OCI-LY1 (cell line): ENCODE data around the gene CILP.
"Not testable (repeated sequence)": the region's sequence is repeated elsewhere in the genome, so short reads cannot be mapped to it uniquely, and the experiment has no call there.

Source experiments
- H2AFZ ChIP-seq: fragments of 200-600 bp; sonication (generic), shearing (Covaris generic); 2 replicates; pipeline ENCODE4 v1.6.0; 2014; ENCODE audit warnings: antibody characterized with exemption, mild to moderate bottlenecking, low read length
- H3F3A ChIP-seq: fragments of 200-600 bp; sonication (generic), shearing (Covaris generic); 2 replicates; pipeline ENCODE4 v1.6.0; 2014; ENCODE audit warnings: mild to moderate bottlenecking, antibody characterized with exemption, low read length, moderate library complexity; ENCODE audit not compliant: insufficient read depth
- H3K27ac ChIP-seq: fragments of 200-600 bp; sonication (generic); 2 replicates; pipeline ENCODE4 v1.5.1; 2014; ENCODE audit warnings: low read length, mixed run types, mild to moderate bottlenecking, low read depth; ENCODE audit not compliant: poor library complexity, severe bottlenecking
- H3K27me3 ChIP-seq: fragments of 200-600 bp; sonication (generic); 2 replicates; pipeline ENCODE4 v1.6.0; 2014; ENCODE audit warnings: antibody characterized with exemption, mild to moderate bottlenecking, low read length, moderate library complexity; ENCODE audit not compliant: insufficient read depth
- H3K36me3 ChIP-seq: fragments of 200-600 bp; sonication (generic); 2 replicates; pipeline ENCODE4 v1.6.1; 2014; ENCODE audit warnings: mild to moderate bottlenecking, antibody characterized with exemption, low read length, moderate library complexity, mixed read lengths; ENCODE audit not compliant: insufficient read depth
- H3K4me1 ChIP-seq: fragments of 200-600 bp; sonication (generic); 2 replicates; pipeline ENCODE4 v1.5.1; 2014; ENCODE audit warnings: mild to moderate bottlenecking, low read length, moderate library complexity; ENCODE audit not compliant: insufficient read depth, severe bottlenecking
- H3K4me2 ChIP-seq: fragments of 200-600 bp; sonication (generic), shearing (Covaris generic); 2 replicates; pipeline ENCODE4 v1.6.1; 2014; ENCODE audit warnings: low read length
- H3K4me3 ChIP-seq: fragments of 200-600 bp; sonication (generic); 2 replicates; pipeline ENCODE4 v1.5.1; 2014; ENCODE audit warnings: low read length, low read depth, mild to moderate bottlenecking, mixed read lengths; ENCODE audit not compliant: poor library complexity, severe bottlenecking
- H3K79me2 ChIP-seq: fragments of 200-600 bp; shearing (Covaris generic); 2 replicates; pipeline ENCODE4 v1.6.1; 2016; ENCODE audit warnings: mixed run types, low read length, mixed read lengths; ENCODE audit not compliant: insufficient read depth
- H3K9ac ChIP-seq: fragments of 200-600 bp; sonication (generic), shearing (Covaris generic); 2 replicates; pipeline ENCODE4 v1.6.1; 2014; ENCODE audit warnings: mild to moderate bottlenecking, low read length, mixed read lengths
- H3K9me2 ChIP-seq: fragments of 200-600 bp; sonication (generic), shearing (Covaris generic); 2 replicates; pipeline ENCODE4 v1.6.1; 2014; ENCODE audit warnings: low read depth, mild to moderate bottlenecking, low read length, mixed read lengths
- H3K9me3 ChIP-seq: fragments of 200-600 bp; shearing (Covaris generic); 2 replicates; pipeline ENCODE4 v1.6.1; 2014; ENCODE audit warnings: low read length, mixed read lengths
- H4K20me1 ChIP-seq: fragments of 200-600 bp; sonication (generic), shearing (Covaris generic); 2 replicates; pipeline ENCODE4 v1.6.0; 2016; ENCODE audit warnings: mild to moderate bottlenecking, low read length; ENCODE audit not compliant: insufficient read depth
- EZH2 ChIP-seq: fragments of 200-600 bp; sonication (generic), shearing (Covaris generic); IDR thresholded peaks from 2 replicates; pipeline ENCODE4 v1.8.0; 2017; ENCODE audit warnings: borderline replicate concordance, mixed run types, mild to moderate bottlenecking, antibody characterized with exemption, low read length, moderate library complexity, mixed read lengths
- TF ChIP-seq, protein P1 (sequence below): fragments of 200-600 bp; sonication (generic), shearing (Covaris generic); IDR thresholded peaks from 2 replicates; pipeline ENCODE4 v1.5.1; 2017; ENCODE audit warnings: mild to moderate bottlenecking, antibody characterized with exemption, low read length, moderate library complexity, mixed read lengths

CILP gene

GRCh38 chr15:65182538-65182937 lies 28.7 kb downstream of the CILP start:
- H3K27me3 ChIP-seq = no peaks in the 10 kb centered on the region
- TF ChIP-seq EZH2 = no peak
- TF ChIP-seq, protein P1, sequence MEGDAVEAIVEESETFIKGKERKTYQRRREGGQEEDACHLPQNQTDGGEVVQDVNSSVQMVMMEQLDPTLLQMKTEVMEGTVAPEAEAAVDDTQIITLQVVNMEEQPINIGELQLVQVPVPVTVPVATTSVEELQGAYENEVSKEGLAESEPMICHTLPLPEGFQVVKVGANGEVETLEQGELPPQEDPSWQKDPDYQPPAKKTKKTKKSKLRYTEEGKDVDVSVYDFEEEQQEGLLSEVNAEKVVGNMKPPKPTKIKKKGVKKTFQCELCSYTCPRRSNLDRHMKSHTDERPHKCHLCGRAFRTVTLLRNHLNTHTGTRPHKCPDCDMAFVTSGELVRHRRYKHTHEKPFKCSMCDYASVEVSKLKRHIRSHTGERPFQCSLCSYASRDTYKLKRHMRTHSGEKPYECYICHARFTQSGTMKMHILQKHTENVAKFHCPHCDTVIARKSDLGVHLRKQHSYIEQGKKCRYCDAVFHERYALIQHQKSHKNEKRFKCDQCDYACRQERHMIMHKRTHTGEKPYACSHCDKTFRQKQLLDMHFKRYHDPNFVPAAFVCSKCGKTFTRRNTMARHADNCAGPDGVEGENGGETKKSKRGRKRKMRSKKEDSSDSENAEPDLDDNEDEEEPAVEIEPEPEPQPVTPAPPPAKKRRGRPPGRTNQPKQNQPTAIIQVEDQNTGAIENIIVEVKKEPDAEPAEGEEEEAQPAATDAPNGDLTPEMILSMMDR = no peak
- H3F3A ChIP-seq = no peaks in the 10 kb centered on the region
- no peaks in the 10 kb centered on the region for H3K9me3 ChIP-seq
- peak overlapping the region; percentile 92 for H3K4me2 ChIP-seq
- peak overlapping the region; percentile 57 for H3K27ac ChIP-seq
- no peaks in the 10 kb centered on the region for H3K9me2 ChIP-seq
- peak overlapping the region; percentile 93 for H3K4me3 ChIP-seq
- H3K36me3 ChIP-seq = peaks cover 30% of the 10 kb centered on the region
- peak overlapping the region; percentile 8; the same call in 1 of the 2 replicates for H3K9ac ChIP-seq
- peaks cover 23% of the 10 kb centered on the region for H3K4me1 ChIP-seq
- H2AFZ ChIP-seq = no peak overlapping the region
- peaks cover 35% of the 10 kb centered on the region for H3K79me2 ChIP-seq
- no peaks in the 10 kb centered on the region for H4K20me1 ChIP-seq

DNA sequence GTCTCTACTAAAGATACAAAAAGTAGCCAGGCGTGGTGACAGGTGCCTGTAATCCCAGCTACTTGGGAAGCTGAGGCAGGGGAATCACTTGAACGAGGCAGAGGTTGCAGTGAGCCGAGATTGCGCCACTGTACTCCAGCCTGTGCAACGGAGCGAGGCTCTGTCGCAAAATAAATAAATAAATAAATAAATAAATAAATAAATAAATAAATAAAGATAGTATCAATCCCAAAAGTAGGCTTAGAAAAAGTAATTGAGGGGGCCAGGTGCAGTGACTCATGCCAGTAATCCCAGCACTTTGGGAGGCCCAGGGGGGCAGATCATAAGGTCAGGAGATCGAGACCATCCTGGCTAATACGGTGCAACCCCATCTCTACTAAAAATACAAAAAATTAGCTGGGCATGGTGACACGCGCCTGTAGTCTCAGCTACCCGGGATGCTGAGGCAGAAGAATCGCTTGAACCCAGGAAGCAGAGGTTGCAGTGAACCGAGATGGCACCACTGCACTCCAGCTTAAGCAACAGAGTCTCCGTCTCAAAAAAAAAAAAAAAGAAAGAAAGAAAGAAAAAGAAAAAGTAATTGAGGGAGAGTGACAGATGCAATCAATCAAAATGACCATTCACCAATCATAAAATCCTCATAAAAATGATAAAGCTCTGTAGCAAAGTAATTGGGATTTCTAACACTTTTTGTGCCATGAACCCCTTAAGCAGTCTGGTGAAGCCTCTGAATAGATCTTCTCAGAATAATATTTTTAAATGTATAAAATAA lies 29.5 kb downstream of the CILP start:
- not testable (repeated sequence) for H3K9me2 ChIP-seq, H3K9me3 ChIP-seq, H2AFZ ChIP-seq, H3K4me3 ChIP-seq, H3K27ac ChIP-seq, H3F3A ChIP-seq, H3K27me3 ChIP-seq, H4K20me1 ChIP-seq, H3K4me2 ChIP-seq, H3K9ac ChIP-seq
- Histone ChIP-seq H3K79me2 (peaks cover 35% of the 10 kb centered on the region), H3K4me1 (peaks cover 23% of the 10 kb centered on the region), H3K36me3 (peaks cover 37% of the 10 kb centered on the region)

- Histone ChIP-seq H3K36me3 (peaks cover 50% of the 10 kb centered on the region), H3K79me2 (peaks cover 35% of the 10 kb centered on the region)
Observed at GRCh38 chr15:65180167-65180566, 31.1 kb downstream of the CILP start.

More at GRCh38 chr15:65180167-65180566, 31.1 kb downstream of the CILP start:
- H3K27me3 ChIP-seq = no peaks in the 10 kb centered on the region
- H3K4me1 ChIP-seq = peaks cover 17% of the 10 kb centered on the region
- no peak overlapping the region for H2AFZ ChIP-seq
- no peaks in the 10 kb centered on the region for H3K9me2 ChIP-seq
- H3K27ac ChIP-seq = no peak overlapping the region
- H3K9me3 ChIP-seq = no peaks in the 10 kb centered on the region
- no peak overlapping the region for H3K9ac ChIP-seq
- H3F3A ChIP-seq = no peaks in the 10 kb centered on the region
- no peak overlapping the region for H3K4me3 ChIP-seq
- no peak overlapping the region for H3K4me2 ChIP-seq
- TF ChIP-seq, protein P1 = no peak
- no peak for TF ChIP-seq EZH2
- H4K20me1 ChIP-seq = no peaks in the 10 kb centered on the region
